GM12878 (cell line): ENCODE measurements around the gene HERPUD1. TPM values are rescaled to one million over a fixed set of nuclear protein-coding genes. Genes with fewer than 3 reads are reported as not detected.
A peak's percentile ranks its signal among the peaks of the same experiment; 100 is the strongest.

Source experiments
- CBX3 ChIP-seq: fragments of 200-600 bp; sonication (generic); IDR thresholded peaks from 2 replicates; pipeline ENCODE4 v1.6.1; 2016; ENCODE audit warnings: low read depth, borderline replicate concordance
- CREM ChIP-seq: IDR thresholded peaks from 2 replicates; pipeline ENCODE4 v1.6.1; 2014; ENCODE audit warnings: antibody characterized with exemption, low read depth
- CTCF ChIP-seq, 3 experiments: IDR thresholded peaks in 2 of 3; conservative IDR thresholded peaks in 1 of 3; 2 replicates each; pipeline ENCODE4 v1.5.1; 2011; ENCODE audit warnings: low read depth in 3 of 3, low read length in 3 of 3, mild to moderate bottlenecking in 3 of 3, control low read depth in 2 of 3, moderate library complexity in 2 of 3, inconsistent platforms in 1 of 3, mixed read lengths in 1 of 3; ENCODE audit not compliant: control insufficient read depth in 2 of 3, insufficient read depth in 1 of 3; ENCODE audit errors: extremely low read depth in 1 of 3
- EGR1 ChIP-seq, 2 experiments: IDR thresholded peaks; 1 replicate in 1 of 2; 2 replicates in 1 of 2; pipeline ENCODE4 v1.6.1; 2011 to 2012; ENCODE audit warnings: low read depth in 2 of 2, low read length in 2 of 2, borderline replicate concordance in 1 of 2, mild to moderate bottlenecking in 1 of 2, moderate library complexity in 1 of 2
- EZH2 ChIP-seq: IDR thresholded peaks from 2 replicates; pipeline ENCODE4 v1.6.1; 2012; ENCODE audit warnings: low read depth, mild to moderate bottlenecking, control low read depth, inconsistent platforms, low read length, borderline replicate concordance; ENCODE audit not compliant: control insufficient read depth
- GABPA ChIP-seq: IDR thresholded peaks from 2 replicates; pipeline ENCODE4 v1.6.1; 2014; ENCODE audit warnings: antibody characterized with exemption, low read depth, mild to moderate bottlenecking, inconsistent platforms
- IRF5 ChIP-seq: fragments of 450-650 bp; IDR thresholded peaks from 2 replicates; pipeline ENCODE4 v1.6.1; 2017; ENCODE audit warnings: borderline replicate concordance
- MAX ChIP-seq: IDR thresholded peaks from 2 replicates; pipeline ENCODE4 v1.6.1; 2012; ENCODE audit warnings: low read depth, low read length, improper control_type of control experiment
- NFYB ChIP-seq: IDR thresholded peaks from 2 replicates; pipeline ENCODE4 v1.6.1; 2011; ENCODE audit warnings: low read depth, mild to moderate bottlenecking, low read length, improper control_type of control experiment, moderate library complexity; ENCODE audit not compliant: insufficient read depth
- NKRF ChIP-seq: fragments of 450-650 bp; conservative IDR thresholded peaks from 2 replicates; pipeline ENCODE4 v1.6.1; 2017; ENCODE audit warnings: mild to moderate bottlenecking, moderate library complexity
- PBX3 ChIP-seq: IDR thresholded peaks from 2 replicates; pipeline ENCODE4 v1.6.1; 2011; ENCODE audit warnings: mild to moderate bottlenecking, low read depth, low read length, moderate library complexity; ENCODE audit not compliant: insufficient replicate concordance
- POU2F2 ChIP-seq: IDR thresholded peaks from 3 replicates; pipeline ENCODE4 v1.6.1; 2011; ENCODE audit warnings: low read depth, mild to moderate bottlenecking, low read length, borderline replicate concordance
- RAD21 ChIP-seq: IDR thresholded peaks from 2 replicates; pipeline ENCODE4 v1.6.1; 2011; ENCODE audit warnings: mild to moderate bottlenecking, low read depth, low read length, moderate library complexity; ENCODE audit not compliant: insufficient read depth
- RB1 ChIP-seq: fragments of 450-650 bp; formaldehyde crosslinking; IDR thresholded peaks from 2 replicates; pipeline ENCODE4 v1.6.1; 2017; ENCODE audit warnings: mild to moderate bottlenecking, borderline replicate concordance
- SMAD5 ChIP-seq: IDR thresholded peaks from 2 replicates; pipeline ENCODE4 v1.6.1; 2016; ENCODE audit warnings: antibody characterized with exemption, low read depth
- SMC3 ChIP-seq: IDR thresholded peaks from 2 replicates; pipeline ENCODE4 v1.6.1; 2011; ENCODE audit warnings: low read length, improper control_type of control experiment, borderline replicate concordance
- SREBF2 ChIP-seq: IDR thresholded peaks from 2 replicates; pipeline ENCODE4 v1.6.1; 2012; ENCODE audit warnings: mild to moderate bottlenecking, low read length
- TBL1XR1 ChIP-seq: IDR thresholded peaks from 2 replicates; pipeline ENCODE4 v1.6.1; 2012; ENCODE audit warnings: low read depth, low read length, improper control_type of control experiment
- USF2 ChIP-seq: IDR thresholded peaks from 2 replicates; pipeline ENCODE4 v1.6.1; 2011; ENCODE audit warnings: low read depth, low read length, improper control_type of control experiment, borderline replicate concordance
- ZSCAN29 ChIP-seq: fragments of 450-650 bp; IDR thresholded peaks from 2 replicates; pipeline ENCODE4 v1.6.1; 2017; ENCODE audit warnings: mild to moderate bottlenecking, moderate library complexity
- ZZZ3 ChIP-seq: IDR thresholded peaks from 2 replicates; pipeline ENCODE4 v1.6.1; 2011; ENCODE audit warnings: low read depth; ENCODE audit not compliant: control insufficient read depth, insufficient read length
- polyA plus RNA-seq, 11 experiments: library from polyadenylated mRNA; depleted of rRNA in 4 of 11; unstranded in 6 of 11; stranded (reverse) in 5 of 11; fragments of >200 nt; fragmentation: Nextera tagmentation in 4 of 11; fragmentation: Illumina TruSeq in 1 of 11; extraction: Ambion mirVana in 4 of 11; extraction: Trizol in 1 of 11; gene quantifications; 1 replicate in 1 of 11; 2 replicates in 10 of 11; pipeline versions ENCODE4 v1.2.1 to v1.2.3, GENCODE V29; 2011 to 2016; ENCODE audit warnings: inconsistent platforms in 2 of 11, missing spikeins in 2 of 11, low read depth in 1 of 11
- total RNA-seq, 4 experiments: library from RNA; depleted of rRNA in 3 of 4; stranded (reverse); fragments of >200 nt in 3 of 4; fragmentation: Illumina TruSeq in 1 of 4; extraction: Trizol in 1 of 4; gene quantifications; 2 replicates each; pipeline versions ENCODE4 v1.2.1 to v1.2.3, GENCODE V29; 2013 to 2021

HERPUD1 gene
- total and polyA plus RNA-seq, 10 of the 15 experiments (the other 5 are each of a cell fraction or from before 2014, with no cell fraction given) = 32.6 to 212 (median 122) TPM

- TF ChIP-seq MAX = no peak
- peak; percentile 86 for TF ChIP-seq CREM
- no peak for TF ChIP-seq PBX3
- TF ChIP-seq NKRF = no peak
- no peak for TF ChIP-seq ZSCAN29
- TF ChIP-seq EZH2 = no peak
- TF ChIP-seq ZZZ3 = no peak
- TF ChIP-seq GABPA = no peak
- TF ChIP-seq CBX3 = no peak
- TF ChIP-seq IRF5 = no peak
- TF ChIP-seq RB1 = no peak
- TF ChIP-seq CTCF (IDR thresholded peaks at IDR 0.05 in 2 of 3, conservative IDR thresholded peaks at IDR 0.05 in 1 of 3; ENCODE audit: control insufficient read depth in 2 of 3, extremely low read depth in 1 of 3, insufficient read depth in 1 of 3, low read depth in 3 of 3, low read length in 3 of 3) = no peak
- no peak for TF ChIP-seq SMAD5
- TF ChIP-seq EGR1 (IDR thresholded peaks at IDR 0.05; ENCODE audit: borderline replicate concordance in 1 of 2, low read depth in 2 of 2, low read length in 2 of 2) = peak in 1 of 2 experiments; percentile 67; a peak in 2 of 3 replicates
- TF ChIP-seq TBL1XR1 = peak; percentile 23; the same call in 1 of the 2 replicates
- TF ChIP-seq USF2 = no peak
- TF ChIP-seq NFYB = no peak
- no peak for TF ChIP-seq SREBF2
- no peak for TF ChIP-seq RAD21
- 0 out of 3 replicates have a peak, but pooled peaks have one; percentile 42 for TF ChIP-seq POU2F2
- no peak for TF ChIP-seq SMC3
Measured at GRCh38 chr16:56910654-56911539, 21.0 kb upstream of the HERPUD1 start (continued).
